Measurements from ENCODE around the gene ARFGAP1.
"Not testable (repeated sequence)": the region's sequence is repeated elsewhere in the genome, so short reads cannot be mapped to it uniquely, and the experiment has no call there.

Gene ARFGAP1

DNA sequence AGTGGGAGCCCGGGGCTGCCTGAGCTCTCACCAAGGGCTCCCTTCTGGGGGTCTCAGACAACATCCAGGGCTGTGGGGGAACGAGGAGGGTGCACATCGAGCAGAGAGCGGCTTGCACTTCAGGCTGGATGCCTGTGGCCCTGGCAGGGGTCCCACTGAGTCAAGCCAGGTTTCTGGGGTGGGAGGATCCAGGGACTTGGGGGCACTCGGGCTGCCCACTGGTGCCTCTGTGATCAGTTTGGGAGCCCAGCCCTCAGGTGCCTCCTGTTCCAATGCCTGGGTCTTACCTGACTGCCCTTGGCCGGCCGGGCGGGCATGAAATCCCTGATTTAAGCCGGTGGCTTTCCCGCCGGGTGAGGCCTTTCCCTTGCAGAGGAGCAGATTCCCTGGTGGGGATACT is 20.8 kb downstream of the ARFGAP1 start:
- DNase-seq = no peak

- DNase-seq = no peak
Measured at GRCh38 chr20:63293871-63294535, 21.4 kb downstream of the ARFGAP1 start.

DNA sequence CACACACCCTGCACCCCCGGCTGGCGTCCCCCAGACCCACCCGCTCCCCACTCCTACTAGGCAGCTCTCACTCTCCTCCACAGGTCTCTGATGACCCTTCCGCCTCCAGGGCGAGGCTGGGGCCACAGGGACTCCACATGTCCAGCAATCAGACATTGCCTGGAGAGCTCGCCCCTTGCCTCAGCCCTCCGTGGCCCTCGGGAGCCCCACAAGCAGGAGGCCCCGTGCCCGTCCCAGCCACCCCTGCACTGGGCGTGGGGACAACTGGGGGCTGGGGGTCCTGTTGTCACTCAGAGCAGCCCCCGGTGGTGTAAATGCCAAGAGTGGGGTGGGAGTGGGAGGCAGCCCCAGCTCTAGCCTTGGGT is 21.9 kb downstream of the ARFGAP1 start:
- DNase-seq = no peak

DNA sequence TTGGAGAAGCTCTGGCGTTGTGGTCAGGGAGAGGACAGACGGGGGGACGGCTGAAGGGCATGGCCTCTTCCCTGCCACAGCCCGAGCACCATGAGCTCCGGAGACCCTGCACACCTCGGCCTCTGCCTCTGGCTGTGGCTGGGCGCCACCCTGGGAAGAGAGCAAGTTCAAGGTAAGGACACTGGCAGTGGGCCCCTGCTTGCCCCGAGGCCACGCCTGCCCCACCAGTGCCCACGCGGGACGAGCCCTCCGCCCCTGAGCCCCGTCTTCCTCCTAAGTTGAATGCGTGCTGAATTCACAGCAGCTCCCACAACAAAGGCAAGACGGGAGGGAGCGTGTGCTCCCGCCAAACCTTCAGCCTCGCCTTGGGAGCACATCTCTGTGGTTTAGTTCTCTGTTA is 22.4 kb downstream of the ARFGAP1 start:
- no peak for DNase-seq

DNA sequence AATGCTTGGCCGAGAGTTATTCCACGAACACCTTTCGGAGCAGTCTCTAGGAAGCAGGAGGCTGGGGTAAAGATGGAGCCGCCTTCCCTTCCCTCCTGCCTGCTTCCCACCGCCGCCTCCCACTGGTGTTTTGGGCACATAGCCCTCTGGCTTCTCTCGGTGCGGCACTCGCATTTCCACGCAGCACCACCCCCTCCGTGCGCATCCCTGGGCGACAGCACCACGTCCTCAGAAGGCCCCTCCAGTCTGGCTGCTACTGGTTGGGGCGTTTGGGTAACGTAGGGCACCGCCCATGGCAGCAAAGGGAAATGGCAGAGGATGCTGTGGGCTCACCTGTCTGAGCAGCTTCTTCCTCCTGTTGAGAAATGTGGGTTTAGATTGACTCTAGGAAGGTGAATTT is 22.8 kb downstream of the ARFGAP1 start:
- DNase-seq = no peak

- no peak for DNase-seq
Measured at GRCh38 chr20:63295846-63296245, 23.2 kb downstream of the ARFGAP1 start.

DNA sequence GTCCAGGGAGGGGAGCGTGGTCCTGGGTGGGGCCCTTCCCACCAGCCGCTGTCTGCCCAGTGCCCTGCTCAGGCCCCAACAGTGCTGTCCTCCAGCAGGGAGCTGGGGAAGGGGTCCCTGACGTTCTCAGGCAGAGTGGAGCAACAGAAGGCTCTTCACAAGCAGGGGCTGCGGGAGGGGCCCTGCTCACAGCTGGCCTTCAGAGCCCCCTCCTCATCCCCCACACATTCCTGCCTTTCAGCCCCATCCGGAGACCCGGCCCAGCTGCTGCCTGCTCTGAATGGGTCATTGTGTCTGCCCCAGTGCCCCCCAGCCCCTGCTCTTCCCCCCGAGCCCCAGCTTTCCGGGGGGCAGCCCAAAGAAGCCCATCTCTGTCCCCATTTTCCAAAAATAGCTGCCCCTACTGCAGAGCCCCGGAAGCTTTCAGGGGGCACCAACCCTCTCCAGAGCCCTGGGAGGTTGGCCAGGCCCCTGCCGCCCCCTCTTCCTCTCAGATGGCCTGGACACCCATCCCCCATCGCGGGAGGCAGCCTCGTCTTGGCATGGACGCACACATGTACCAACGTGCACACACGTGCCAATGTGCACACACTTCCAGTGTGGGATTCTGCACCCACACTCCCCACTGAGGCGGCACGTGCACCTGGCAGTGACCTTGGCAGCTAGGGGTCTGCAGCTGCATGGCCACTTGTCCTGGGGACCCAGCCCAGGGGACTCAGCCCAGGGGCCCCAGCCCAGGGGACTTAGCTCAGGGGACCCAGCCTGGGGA is 24.1 kb downstream of the ARFGAP1 start:
- no peak for DNase-seq

GRCh38 chr20:63297371-63297781 is 24.8 kb downstream of the ARFGAP1 start:
- DNase-seq = no peak

DNA sequence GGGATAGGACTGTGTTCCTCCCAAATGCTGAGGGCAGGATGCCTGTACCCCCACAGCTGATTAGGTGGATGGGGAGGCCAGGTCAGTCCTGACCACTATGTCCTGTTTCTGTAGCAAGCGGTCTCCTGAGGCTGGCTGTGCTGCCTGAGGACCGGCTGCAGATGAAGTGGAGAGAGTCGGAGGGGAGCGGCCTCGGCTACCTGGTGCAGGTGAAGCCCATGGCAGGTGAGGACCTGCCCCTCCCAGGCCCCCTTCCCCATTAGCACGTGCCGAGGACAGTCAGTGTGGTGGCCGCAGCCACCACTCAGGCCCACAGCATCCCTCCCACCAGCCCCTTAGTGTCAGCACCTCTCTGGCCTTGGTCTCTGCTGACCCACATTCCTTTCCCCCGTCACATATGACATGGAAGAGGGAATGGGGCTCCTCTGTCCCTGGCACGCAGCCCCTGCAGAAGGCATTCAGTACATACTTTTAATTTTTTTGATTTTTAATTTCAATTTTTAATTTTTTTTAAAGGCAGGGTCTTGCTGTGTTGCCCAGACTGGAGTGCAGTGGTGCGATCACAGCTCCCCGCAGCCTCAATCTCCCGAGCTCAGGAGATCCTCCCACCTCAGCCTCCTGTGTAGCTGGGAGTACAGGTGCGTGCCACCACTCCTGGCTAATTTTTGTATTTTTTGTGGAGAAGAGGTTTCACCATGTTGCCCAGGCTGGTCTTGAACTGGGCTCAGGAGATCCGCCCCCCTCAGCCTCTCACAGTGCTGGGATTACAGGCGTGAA is 25.4 kb downstream of the ARFGAP1 start:
- no peak for DNase-seq

GRCh38 chr20:63298731-63299312 is 26.2 kb downstream of the ARFGAP1 start:
- DNase-seq = no peak

DNA sequence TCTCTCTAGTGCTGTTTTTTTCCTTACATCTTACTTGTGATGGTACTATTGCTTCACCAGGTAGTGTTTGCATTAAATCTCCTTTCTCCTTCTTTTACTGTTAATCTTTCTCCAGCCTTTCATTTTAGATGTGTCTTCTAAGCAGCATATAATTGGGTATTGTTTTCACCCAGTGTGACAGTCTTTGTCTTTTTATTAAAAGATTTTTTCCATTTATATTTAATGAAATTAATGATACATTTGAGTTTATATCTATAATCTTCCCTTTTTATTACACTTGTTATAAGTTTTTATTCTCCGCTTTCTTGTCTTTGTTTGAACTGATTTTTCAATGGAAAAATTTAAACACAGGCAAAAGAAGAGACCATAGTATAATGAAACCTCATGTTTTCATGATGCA is 29.1 kb downstream of the ARFGAP1 start:
- DNase-seq = no peak

GRCh38 chr20:63303095-63303666 is 30.6 kb downstream of the ARFGAP1 start:
- DNase-seq = no peak

DNA sequence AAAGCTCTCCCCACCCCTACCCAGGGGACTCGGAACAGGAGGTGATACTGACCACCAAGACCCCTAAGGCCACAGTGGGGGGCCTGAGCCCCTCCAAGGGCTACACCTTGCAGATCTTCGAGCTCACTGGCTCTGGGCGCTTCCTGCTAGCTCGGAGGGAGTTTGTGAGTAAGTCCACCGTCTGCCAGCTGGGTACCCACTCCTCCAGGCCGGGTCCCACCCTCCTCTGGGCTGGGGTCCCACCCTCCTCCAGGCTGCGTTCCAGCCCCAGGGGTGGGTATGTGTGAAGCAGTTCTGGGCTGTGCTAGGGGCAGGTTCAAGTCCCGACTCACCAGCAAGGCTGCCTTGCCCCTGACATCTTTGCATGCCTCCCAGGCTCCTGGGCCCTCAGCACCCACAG is 32.8 kb downstream of the ARFGAP1 start:
- no peak for DNase-seq

DNA sequence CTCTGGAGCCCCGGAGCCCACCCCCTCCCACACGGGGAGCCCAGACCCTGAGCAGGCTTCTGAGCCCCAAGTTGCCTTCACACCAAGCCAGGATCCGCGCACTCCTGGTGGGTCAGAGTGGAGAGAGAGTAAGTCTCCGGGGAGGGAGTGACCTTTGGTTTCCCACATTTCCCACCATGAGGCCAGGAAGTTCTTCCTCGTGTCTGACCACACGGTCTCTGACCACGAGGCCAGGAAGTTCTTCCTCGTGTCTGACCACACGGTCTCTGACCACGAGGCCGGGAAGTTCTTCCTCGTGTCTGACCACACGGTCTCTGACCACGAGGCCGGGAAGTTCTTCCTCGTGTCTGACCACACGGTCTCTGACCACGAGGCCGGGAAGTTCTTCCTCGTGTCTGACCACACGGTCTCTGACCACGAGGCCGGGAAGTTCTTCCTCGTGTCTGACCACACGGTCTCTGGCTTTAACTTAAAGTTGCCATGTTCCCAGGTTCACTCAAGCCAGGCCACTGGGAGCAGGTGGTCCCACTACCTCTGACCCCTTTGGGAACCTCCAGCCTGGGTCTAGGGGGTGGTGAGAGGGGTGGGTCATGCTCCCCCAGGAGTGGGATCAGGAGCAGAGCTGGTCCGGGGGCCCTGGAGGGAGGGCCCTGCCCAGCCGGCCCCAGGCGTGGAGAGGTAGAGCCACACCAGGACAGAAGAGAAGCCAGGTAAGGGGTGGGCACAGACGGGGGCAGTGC is 33.5 kb downstream of the ARFGAP1 start:
- not testable (repeated sequence) for DNase-seq

- no peak for DNase-seq
Measured at GRCh38 chr20:63306673-63307537, 34.3 kb downstream of the ARFGAP1 start.

DNA sequence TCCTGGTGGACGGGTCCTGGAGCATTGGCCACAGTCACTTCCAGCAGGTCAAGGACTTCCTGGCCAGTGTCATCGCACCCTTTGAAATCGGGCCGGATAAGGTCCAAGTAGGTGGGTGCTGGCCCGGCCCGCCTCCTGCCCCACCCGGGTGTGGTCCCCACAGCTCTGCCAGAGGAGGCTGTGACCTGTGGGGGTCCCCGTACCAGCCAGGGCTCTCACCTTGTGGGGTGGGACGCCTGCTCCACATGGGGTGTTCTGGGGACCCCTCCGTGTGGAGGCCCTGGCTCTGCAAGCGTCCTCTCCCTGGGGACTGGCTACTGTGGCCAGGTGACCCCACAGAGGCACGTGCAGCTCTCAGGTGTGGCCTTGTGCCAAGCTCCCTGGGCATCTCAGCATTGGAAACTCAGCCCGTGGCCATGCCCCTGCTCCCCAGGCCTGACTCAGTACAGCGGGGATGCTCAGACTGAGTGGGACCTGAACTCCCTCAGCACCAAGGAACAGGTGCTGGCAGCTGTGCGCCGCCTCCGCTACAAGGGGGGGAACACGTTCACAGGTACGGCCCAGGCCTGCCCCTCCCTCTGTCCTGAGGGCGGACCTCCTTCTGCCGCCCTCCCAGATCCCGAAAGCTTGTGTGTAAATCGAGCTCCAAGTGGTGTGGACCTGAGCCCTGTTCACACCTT is 35.1 kb downstream of the ARFGAP1 start:
- no peak for DNase-seq

DNA sequence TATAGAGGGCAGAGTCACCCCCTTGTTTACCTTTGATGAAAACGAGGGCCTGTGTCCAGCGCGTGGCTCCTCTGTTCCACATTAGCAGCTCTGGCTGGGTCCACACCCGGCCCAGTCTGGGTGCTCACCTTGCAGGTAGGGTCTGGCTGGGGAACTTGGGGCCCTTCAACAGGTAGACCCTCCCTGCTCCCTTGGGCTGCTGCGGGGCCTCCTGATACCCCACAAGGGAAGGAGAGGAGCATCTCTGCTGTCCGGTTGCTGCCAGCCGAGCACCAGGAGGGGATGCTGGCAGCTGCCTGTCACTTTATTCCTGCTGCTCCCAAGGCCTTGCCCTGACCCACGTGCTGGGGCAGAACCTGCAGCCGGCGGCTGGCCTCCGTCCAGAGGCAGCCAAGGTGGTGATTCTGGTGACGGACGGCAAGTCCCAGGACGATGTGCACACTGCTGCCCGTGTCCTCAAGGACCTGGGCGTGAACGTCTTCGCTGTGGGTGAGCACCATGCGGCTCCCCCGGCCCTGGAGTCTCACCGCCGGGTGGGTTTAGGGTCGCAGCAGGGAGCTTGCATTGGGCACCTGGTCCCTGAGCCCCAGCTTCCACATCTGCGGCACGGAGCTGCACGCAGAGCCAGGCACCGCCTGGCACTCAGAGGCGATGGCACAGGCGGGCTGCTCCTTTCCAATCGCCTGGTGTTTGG is 35.8 kb downstream of the ARFGAP1 start:
- no peak for DNase-seq

DNA sequence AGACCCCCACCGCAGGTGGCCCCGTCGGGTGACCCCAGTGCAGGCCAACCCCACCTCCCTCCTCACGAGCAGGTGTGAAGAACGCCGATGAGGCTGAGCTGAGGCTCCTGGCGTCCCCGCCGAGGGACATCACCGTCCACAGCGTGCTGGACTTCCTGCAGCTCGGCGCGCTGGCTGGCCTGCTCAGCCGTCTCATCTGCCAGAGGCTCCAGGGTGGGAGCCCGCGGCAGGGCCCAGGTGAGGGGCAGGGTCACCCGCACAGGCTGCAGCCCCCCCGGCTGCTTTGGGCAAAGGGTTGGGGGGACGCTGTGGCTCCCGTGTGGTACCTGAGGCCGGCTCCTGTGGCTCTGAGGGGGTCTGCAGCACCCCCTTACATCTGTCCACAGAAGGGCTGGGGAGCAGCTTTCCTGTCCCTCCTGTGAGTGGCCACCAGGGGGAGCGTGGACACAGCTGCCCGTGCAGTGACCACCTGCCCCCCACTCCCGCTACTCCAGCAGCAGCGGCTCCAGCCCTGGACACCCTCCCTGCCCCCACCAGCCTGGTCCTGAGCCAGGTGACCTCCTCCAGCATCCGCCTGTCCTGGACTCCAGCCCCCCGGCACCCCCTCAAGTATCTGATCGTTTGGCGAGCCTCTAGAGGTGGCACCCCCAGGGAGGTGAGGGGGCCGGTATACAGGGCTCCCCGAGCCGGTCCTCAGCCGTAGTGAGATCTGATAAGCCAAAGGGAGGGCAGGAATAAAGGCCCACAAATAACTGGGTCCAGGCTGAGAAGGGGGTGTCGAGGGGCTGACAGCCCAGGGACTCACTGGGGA is 36.9 kb downstream of the ARFGAP1 start:
- no peak for DNase-seq

GRCh38 chr20:63310265-63310991 is 37.8 kb downstream of the ARFGAP1 start:
- DNase-seq = no peak

All from DMS 273 treated with DMSO at 0.1 percent for 48 hours (cell line).